GM12878 (cell line): ENCODE data around the gene C2. TPM values are rescaled to one million over a fixed set of nuclear protein-coding genes. Genes with fewer than 3 reads are reported as not detected.

ENCODE experiments used
- ATAC-seq: fragments of 200-7000 bp; cut with Tn5 transposase; 3 replicates; pipeline ENCODE4 v1.9.1; 2020; ENCODE audit warnings: mild to moderate bottlenecking, moderate library complexity
- BruUV-seq: library from RNA; stranded (reverse); fragments of 400-500 nt; replicated peaks from 2 replicates; lab custom pipeline; 2021; lab: Mats Ljungman, UMichigan
- CTCF ChIA-PET: fragments of 300-600 bp; sonication (Branson Sonifier 250); formaldehyde crosslinking; extraction: SDS; loops from one replicate; lab custom pipeline; 2021; ENCODE audit warnings: inconsistent platforms; lab: Yijun Ruan, JAX
- POLR2A ChIA-PET: fragments of 350-600 bp; formaldehyde crosslinking; extraction: SDS; loops from one replicate; lab custom pipeline; 2021; ENCODE audit warnings: inconsistent platforms; lab: Charles Lee
- RAD21 ChIA-PET: fragments of 300-600 bp; sonication (Branson Sonifier 250); formaldehyde crosslinking; loops from one replicate; lab custom pipeline; 2023; ENCODE audit warnings: antibody characterized with exemption; ENCODE audit not compliant: unreplicated experiment; lab: Charles Lee
- SMC1A ChIA-PET: fragments of 300-600 bp; sonication (Branson Sonifier 250); formaldehyde crosslinking; loops from one replicate; lab custom pipeline; 2023; ENCODE audit not compliant: unreplicated experiment, uncharacterized antibody; lab: Charles Lee
- DNase-seq: peaks from one replicate; pipeline ENCODE4 v3.0.0-alpha.2; 2011; ENCODE audit warnings: low read depth, low spot score
- FAIRE-seq: peaks from 3 replicates; lab custom pipeline; 2011; peaks lifted over from hg19 to GRCh38; lab: Jason Lieb, UNC
- H2AFZ ChIP-seq: 2 replicates; pipeline ENCODE4 v1.6.0; 2011; ENCODE audit warnings: low read depth, low read length, control low read depth; ENCODE audit not compliant: control insufficient read depth
- H3K27ac ChIP-seq: 2 replicates; pipeline ENCODE4 v1.5.1; 2011; ENCODE audit warnings: control low read depth; ENCODE audit not compliant: control insufficient read depth, insufficient read depth
- H3K27me3 ChIP-seq, 2 experiments: replicated peaks in 1 of 2; 2 replicates each; pipeline versions ENCODE4 v1.6.0 to v1.6.1; 2011; ENCODE audit warnings: low read length in 1 of 2; ENCODE audit not compliant: control insufficient read depth in 2 of 2, insufficient read depth in 2 of 2
- H3K36me3 ChIP-seq, 2 experiments: 2 replicates each; pipeline ENCODE4 v1.5.1; 2011; ENCODE audit warnings: low read length in 1 of 2; ENCODE audit not compliant: control insufficient read depth in 2 of 2, insufficient read depth in 2 of 2
- H3K4me1 ChIP-seq: 2 replicates; pipeline ENCODE4 v1.6.1; 2011; ENCODE audit warnings: mild to moderate bottlenecking, low read length, moderate library complexity, mixed read lengths; ENCODE audit not compliant: control insufficient read depth, insufficient read depth
- H3K4me2 ChIP-seq: 2 replicates; pipeline ENCODE4 v1.6.0; 2011; ENCODE audit warnings: control low read depth; ENCODE audit not compliant: control insufficient read depth, insufficient read depth
- H3K4me3 ChIP-seq: fragments of 200-600 bp; sonication (generic); 2 replicates; pipeline ENCODE4 v1.5.1; 2016
- H3K79me2 ChIP-seq: 2 replicates; pipeline ENCODE4 v1.6.0; 2011; ENCODE audit warnings: low read length; ENCODE audit not compliant: control insufficient read depth, insufficient read depth
- H3K9ac ChIP-seq: 2 replicates; pipeline ENCODE4 v1.8.0; 2011; ENCODE audit warnings: low read length, control low read depth, mixed read lengths; ENCODE audit not compliant: control insufficient read depth, insufficient read depth
- H3K9me3 ChIP-seq: replicated peaks from 3 replicates; pipeline ENCODE4 v1.5.1; 2011; ENCODE audit warnings: mild to moderate bottlenecking, low read length; ENCODE audit not compliant: control insufficient read depth, insufficient read depth
- H4K20me1 ChIP-seq: 2 replicates; pipeline ENCODE4 v1.6.0; 2011; ENCODE audit not compliant: control insufficient read depth, insufficient read depth
- BACH1 ChIP-seq: fragments of 450-650 bp; IDR thresholded peaks from 2 replicates; pipeline ENCODE4 v1.6.1; 2017; ENCODE audit warnings: mild to moderate bottlenecking, borderline replicate concordance
- BCL11A ChIP-seq: IDR thresholded peaks from 2 replicates; pipeline ENCODE4 v1.6.1; 2011; ENCODE audit warnings: low read depth, low read length
- FOS ChIP-seq: IDR thresholded peaks from 3 replicates; pipeline ENCODE4 v1.6.1; 2011; ENCODE audit warnings: borderline replicate concordance; ENCODE audit not compliant: insufficient read length; ENCODE audit errors: extremely low read depth
- FOXK2 ChIP-seq: fragments of 450-650 bp; IDR thresholded peaks from 2 replicates; pipeline ENCODE4 v1.6.1; 2017; ENCODE audit warnings: mild to moderate bottlenecking, moderate library complexity
- FOXM1 ChIP-seq: IDR thresholded peaks from 2 replicates; pipeline ENCODE4 v1.6.1; 2012; ENCODE audit warnings: low read depth, mild to moderate bottlenecking, inconsistent platforms, low read length, moderate library complexity
- HDAC6 ChIP-seq: fragments of 200-600 bp; sonication (generic); IDR thresholded peaks from one replicate; pipeline ENCODE4 v1.8.0; 2017; ENCODE audit warnings: antibody characterized with exemption; ENCODE audit not compliant: unreplicated experiment
- PAX5 ChIP-seq: IDR thresholded peaks from 2 replicates; pipeline ENCODE4 v1.6.1; 2011; ENCODE audit warnings: low read depth, low read length, borderline replicate concordance
- PML ChIP-seq: IDR thresholded peaks from 2 replicates; pipeline ENCODE4 v1.6.1; 2012; ENCODE audit warnings: low read length, inconsistent platforms
- POU2F2 ChIP-seq: IDR thresholded peaks from 3 replicates; pipeline ENCODE4 v1.6.1; 2011; ENCODE audit warnings: low read depth, mild to moderate bottlenecking, low read length, borderline replicate concordance
- RAD51 ChIP-seq: fragments of 450-650 bp; IDR thresholded peaks from 2 replicates; pipeline ENCODE4 v1.6.1; 2016; ENCODE audit warnings: moderate library complexity, mild to moderate bottlenecking, inconsistent platforms
- RBBP5 ChIP-seq: fragments of 200-600 bp; sonication (generic); conservative IDR thresholded peaks from 2 replicates; pipeline ENCODE4 v1.6.1; 2016
- ZNF274 ChIP-seq: IDR thresholded peaks from one replicate; pipeline ENCODE4 v1.8.0; 2011; ENCODE audit not compliant: insufficient read length, insufficient read depth
- ZNF622 ChIP-seq: fragments of 450-650 bp; IDR thresholded peaks from 2 replicates; pipeline ENCODE4 v1.6.1; 2017; ENCODE audit warnings: mild to moderate bottlenecking, inconsistent platforms
- WGBS: methylation state at CpG from one replicate; pipeline ENCODE4 v1.1.6; 2016; ENCODE audit warnings: low lambda C conversion rate; ENCODE audit not compliant: insufficient replicate concordance, insufficient coverage; ENCODE audit errors: missing lambda C conversion rate; 5-methylcytosine and 5-hydroxymethylcytosine counted together
- in situ Hi-C: fragments of 300-500 bp; cut with MboI; formaldehyde crosslinking; loops from 9 replicates; pipeline ENCODE4 v1.14.3; 2018; ENCODE audit warnings: mixed read lengths
- intact Hi-C: fragments of 100-400 bp; cut with micrococcal nuclease; formaldehyde crosslinking; loops from one replicate; pipeline ENCODE4 v1.14.2; 2022; ENCODE audit not compliant: unreplicated experiment
- polyA plus RNA-seq, 11 experiments: library from polyadenylated mRNA; depleted of rRNA in 4 of 11; unstranded in 6 of 11; stranded (reverse) in 5 of 11; fragments of >200 nt; fragmentation: Nextera tagmentation in 4 of 11; fragmentation: Illumina TruSeq in 1 of 11; extraction: Ambion mirVana in 4 of 11; extraction: Trizol in 1 of 11; gene quantifications; 1 replicate in 1 of 11; 2 replicates in 10 of 11; pipeline versions ENCODE4 v1.2.1 to v1.2.3, GENCODE V29; 2011 to 2016; ENCODE audit warnings: inconsistent platforms in 2 of 11, missing spikeins in 2 of 11, low read depth in 1 of 11
- total RNA-seq, 4 experiments: library from RNA; depleted of rRNA in 3 of 4; stranded (reverse); fragments of >200 nt in 3 of 4; fragmentation: Illumina TruSeq in 1 of 4; extraction: Trizol in 1 of 4; gene quantifications; 2 replicates each; pipeline versions ENCODE4 v1.2.1 to v1.2.3, GENCODE V29; 2013 to 2021
- TF ChIP-seq, protein P1 (sequence below): fragments of 450-650 bp; formaldehyde crosslinking; IDR thresholded peaks from 2 replicates; pipeline ENCODE4 v1.4.0; 2022; ENCODE audit warnings: mild to moderate bottlenecking, moderate library complexity
- TF ChIP-seq, protein P2 (sequence below): fragments of 450-650 bp; IDR thresholded peaks from 2 replicates; pipeline ENCODE4 v1.6.1; 2017; ENCODE audit warnings: low read depth, mild to moderate bottlenecking, moderate library complexity
- TF ChIP-seq, protein P3 (sequence below): fragments of 150-350 bp; IDR thresholded peaks from 2 replicates; pipeline ENCODE4 v1.6.1; 2014; ENCODE audit warnings: mild to moderate bottlenecking, low read depth, low read length
- TF ChIP-seq, protein P4 (sequence below): fragments of 450-650 bp; IDR thresholded peaks from 2 replicates; pipeline ENCODE4 v1.6.1; 2016; ENCODE audit warnings: mild to moderate bottlenecking

Gene C2
- total and polyA plus RNA-seq, 10 of the 15 experiments (the other 5 are each of a cell fraction or from before 2014, with no cell fraction given) = 0.06 to 0.97 (median 0.21) TPM; not detected in 5

DNA sequence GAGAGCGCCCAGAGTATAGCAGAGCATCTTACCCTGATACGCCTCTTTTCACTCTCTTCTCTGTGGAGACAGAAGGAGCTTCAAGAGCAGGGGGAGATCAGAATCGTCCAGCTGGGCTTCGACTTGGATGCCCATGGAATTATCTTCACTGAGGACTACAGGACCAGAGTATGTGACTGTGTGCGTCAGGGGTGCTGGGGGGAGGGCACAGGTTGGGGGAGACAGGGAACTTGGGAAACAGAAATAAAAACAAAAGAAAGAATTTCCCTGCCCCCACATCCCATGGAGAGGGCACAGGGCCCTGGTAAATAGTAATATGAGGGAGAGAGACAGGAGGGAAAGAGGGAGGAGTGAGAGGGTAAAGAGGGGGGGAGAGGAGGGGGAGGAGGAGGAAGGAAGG lies 51.3 kb downstream of the C2 start (continued):
- TF ChIP-seq, protein P1, sequence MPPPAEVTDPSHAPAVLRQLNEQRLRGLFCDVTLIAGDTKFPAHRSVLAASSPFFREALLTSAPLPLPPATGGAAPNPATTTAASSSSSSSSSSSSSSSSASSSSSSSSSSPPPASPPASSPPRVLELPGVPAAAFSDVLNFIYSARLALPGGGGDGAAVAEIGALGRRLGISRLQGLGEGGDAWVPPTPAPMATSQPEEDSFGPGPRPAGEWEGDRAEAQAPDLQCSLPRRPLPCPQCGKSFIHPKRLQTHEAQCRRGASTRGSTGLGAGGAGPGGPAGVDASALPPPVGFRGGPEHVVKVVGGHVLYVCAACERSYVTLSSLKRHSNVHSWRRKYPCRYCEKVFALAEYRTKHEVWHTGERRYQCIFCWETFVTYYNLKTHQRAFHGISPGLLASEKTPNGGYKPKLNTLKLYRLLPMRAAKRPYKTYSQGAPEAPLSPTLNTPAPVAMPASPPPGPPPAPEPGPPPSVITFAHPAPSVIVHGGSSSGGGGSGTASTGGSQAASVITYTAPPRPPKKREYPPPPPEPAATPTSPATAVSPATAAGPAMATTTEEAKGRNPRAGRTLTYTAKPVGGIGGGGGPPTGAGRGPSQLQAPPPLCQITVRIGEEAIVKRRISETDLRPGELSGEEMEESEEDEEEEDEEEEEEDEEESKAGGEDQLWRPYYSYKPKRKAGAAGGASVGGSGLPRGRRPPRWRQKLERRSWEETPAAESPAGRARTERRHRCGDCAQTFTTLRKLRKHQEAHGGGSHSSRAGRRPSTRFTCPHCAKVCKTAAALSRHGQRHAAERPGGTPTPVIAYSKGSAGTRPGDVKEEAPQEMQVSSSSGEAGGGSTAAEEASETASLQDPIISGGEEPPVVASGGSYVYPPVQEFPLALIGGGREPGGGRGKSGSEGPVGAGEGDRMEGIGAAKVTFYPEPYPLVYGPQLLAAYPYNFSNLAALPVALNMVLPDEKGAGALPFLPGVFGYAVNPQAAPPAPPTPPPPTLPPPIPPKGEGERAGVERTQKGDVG (CRISPR knock-in tag) = no peak
- TF ChIP-seq RBBP5 (no peak), FOXM1 (no peak), ZNF274 (no peak), RAD51 (no peak), BCL11A (no peak)
- TF ChIP-seq, protein P2, sequence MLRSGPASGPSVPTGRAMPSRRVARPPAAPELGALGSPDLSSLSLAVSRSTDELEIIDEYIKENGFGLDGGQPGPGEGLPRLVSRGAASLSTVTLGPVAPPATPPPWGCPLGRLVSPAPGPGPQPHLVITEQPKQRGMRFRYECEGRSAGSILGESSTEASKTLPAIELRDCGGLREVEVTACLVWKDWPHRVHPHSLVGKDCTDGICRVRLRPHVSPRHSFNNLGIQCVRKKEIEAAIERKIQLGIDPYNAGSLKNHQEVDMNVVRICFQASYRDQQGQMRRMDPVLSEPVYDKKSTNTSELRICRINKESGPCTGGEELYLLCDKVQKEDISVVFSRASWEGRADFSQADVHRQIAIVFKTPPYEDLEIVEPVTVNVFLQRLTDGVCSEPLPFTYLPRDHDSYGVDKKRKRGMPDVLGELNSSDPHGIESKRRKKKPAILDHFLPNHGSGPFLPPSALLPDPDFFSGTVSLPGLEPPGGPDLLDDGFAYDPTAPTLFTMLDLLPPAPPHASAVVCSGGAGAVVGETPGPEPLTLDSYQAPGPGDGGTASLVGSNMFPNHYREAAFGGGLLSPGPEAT = no peak

DNA sequence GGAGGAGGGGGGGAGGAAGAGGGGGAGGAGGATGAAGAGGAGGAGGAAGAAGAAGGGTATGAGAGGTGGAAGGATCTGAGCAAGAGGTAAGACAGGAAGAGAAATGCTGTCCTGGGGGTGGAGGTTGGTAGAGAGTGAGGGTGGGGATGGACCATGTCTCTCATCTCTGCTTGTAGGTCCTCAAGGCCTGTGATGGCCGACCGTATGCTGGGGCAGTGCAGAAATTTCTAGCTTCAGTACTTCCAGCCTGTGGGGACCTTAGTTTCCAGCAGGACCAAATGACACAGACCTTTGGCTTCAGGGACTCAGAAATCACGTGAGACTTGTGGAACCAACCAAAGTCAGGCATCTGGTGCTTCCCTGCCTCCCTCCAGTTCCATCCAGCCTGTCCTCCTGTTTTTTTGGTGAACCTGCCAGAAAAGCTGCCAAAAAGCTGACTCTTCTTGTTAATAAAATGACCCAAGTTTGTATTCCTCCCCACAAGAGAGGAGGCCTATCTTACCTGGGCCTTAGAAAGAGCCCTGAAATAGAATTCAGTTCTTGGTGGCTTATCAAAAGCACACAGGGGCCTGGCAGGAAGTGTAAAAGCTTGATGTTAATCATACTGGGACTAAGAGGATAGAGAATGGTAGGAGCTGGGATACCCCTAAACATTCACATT lies 51.9 kb downstream of the C2 start:
- Histone ChIP-seq H3K27ac (no peak overlapping the region), H3K4me1 (no peaks in the 10 kb centered on the region), H3K79me2 (no peaks in the 10 kb centered on the region), H4K20me1 (no peaks in the 10 kb centered on the region), H3K9ac (no peak overlapping the region), H3K27me3 (no peaks in the 10 kb centered on the region), H2AFZ (no peak overlapping the region), H3K4me3 (no peak overlapping the region), H3K4me2 (no peak overlapping the region), H3K9me3 (no peaks in the 10 kb centered on the region), H3K36me3 (no peaks in the 10 kb centered on the region; a peak in 1 of 4 replicates)
- FAIRE-seq (no peak), DNase-seq (no peak), ATAC-seq (no peak)
- ChIA-PET POLR2A (no interaction called here), RAD21 (no interaction called here), SMC1A (no interaction called here), CTCF (no interaction called here)
- in situ Hi-C loops (loop anchor here (10.0 kb wide), 1 partner anchor 55 kb away; the partner anchor contains the start of gene CYP21A2), intact Hi-C loops (no loop called here)
- 90% methylated on average over 3 of the region's 3 CpGs for WGBS
- no TSS peak for BruUV-seq
- TF ChIP-seq FOS = no peak
- no peak for TF ChIP-seq HDAC6
- TF ChIP-seq, protein P3, sequence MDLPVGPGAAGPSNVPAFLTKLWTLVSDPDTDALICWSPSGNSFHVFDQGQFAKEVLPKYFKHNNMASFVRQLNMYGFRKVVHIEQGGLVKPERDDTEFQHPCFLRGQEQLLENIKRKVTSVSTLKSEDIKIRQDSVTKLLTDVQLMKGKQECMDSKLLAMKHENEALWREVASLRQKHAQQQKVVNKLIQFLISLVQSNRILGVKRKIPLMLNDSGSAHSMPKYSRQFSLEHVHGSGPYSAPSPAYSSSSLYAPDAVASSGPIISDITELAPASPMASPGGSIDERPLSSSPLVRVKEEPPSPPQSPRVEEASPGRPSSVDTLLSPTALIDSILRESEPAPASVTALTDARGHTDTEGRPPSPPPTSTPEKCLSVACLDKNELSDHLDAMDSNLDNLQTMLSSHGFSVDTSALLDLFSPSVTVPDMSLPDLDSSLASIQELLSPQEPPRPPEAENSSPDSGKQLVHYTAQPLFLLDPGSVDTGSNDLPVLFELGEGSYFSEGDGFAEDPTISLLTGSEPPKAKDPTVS = no peak
- TF ChIP-seq POU2F2 = no peak
- no peak for TF ChIP-seq FOXK2
- TF ChIP-seq PML = no peak
- TF ChIP-seq PAX5 = no peak
- no peak for TF ChIP-seq BACH1
- TF ChIP-seq ZNF622 = no peak
- TF ChIP-seq, protein P4, sequence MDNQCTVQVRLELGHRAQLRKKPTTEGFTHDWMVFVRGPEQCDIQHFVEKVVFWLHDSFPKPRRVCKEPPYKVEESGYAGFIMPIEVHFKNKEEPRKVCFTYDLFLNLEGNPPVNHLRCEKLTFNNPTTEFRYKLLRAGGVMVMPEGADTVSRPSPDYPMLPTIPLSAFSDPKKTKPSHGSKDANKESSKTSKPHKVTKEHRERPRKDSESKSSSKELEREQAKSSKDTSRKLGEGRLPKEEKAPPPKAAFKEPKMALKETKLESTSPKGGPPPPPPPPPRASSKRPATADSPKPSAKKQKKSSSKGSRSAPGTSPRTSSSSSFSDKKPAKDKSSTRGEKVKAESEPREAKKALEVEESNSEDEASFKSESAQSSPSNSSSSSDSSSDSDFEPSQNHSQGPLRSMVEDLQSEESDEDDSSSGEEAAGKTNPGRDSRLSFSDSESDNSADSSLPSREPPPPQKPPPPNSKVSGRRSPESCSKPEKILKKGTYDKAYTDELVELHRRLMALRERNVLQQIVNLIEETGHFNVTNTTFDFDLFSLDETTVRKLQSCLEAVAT = no peak
